Epithelial cell of prostate (primary cell): ENCODE results near the gene PCDH15.

Experiments
- DNase-seq: peaks from one replicate; pipeline ENCODE4 v3.0.0-alpha.2; 2011; ENCODE audit warnings: low read depth, low spot score
- H3K27ac ChIP-seq: fragments of 450-650 bp; 2 replicates; pipeline ENCODE4 v1.5.1; 2017; ENCODE audit warnings: mild to moderate bottlenecking

PCDH15 gene

DNA sequence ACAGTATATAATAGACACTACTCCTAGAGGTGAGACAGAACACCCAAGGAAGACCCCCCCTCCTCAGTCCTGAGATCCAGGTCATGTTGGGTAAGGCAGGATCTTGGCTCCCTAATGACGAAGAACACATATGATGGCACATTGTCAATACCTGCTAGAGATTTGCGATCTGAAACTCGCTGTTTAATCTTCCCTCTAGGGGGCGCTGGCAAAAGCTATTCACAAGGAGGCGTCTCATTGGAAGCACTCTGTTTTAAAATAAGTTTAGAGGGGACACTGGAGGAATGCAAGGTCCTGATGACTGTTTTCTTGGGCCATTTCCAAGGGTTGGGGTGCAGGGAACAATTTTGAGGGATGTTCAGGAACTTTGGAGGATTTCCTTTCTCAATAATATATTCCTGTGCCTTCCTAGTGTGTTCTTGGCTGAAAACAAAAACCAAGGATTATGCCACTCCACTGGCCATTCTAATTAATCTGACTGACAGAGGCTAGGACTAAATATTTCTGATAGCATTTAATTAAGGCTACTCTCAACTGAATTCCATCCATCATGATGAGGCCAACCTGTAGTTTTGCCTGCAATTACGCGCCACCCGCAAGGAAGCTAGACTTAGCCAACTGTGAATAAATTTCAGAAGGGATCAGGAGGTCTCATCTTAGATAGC, 1014.7 kb downstream of the PCDH15 start:
- DNase-seq, result no peak
- no peak overlapping the region for H3K27ac ChIP-seq

GRCh38 chr10:53771701-53772100, 1029.3 kb downstream of the PCDH15 start:
- DNase-seq, result no peak
- H3K27ac ChIP-seq, result no peak overlapping the region

DNA sequence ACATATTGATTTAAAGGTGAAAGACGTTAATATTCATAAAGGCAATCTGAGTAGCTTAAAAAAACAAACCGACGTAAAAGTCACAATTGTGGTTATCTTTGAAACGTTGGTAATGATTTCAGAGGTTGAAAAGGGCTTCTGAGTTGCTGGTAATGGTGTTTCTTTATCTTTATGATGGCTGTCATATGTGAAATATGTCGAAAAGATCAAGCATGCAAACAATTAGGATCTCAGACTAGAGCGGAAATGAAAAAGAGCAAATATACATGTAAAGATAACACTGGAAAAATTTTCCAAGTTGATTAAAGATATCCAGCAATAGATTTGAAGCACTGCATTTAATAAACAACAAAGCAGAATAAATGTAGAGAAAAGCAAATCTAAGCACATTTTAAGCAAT, 1030.1 kb downstream of the PCDH15 start:
- no peak for DNase-seq

DNA sequence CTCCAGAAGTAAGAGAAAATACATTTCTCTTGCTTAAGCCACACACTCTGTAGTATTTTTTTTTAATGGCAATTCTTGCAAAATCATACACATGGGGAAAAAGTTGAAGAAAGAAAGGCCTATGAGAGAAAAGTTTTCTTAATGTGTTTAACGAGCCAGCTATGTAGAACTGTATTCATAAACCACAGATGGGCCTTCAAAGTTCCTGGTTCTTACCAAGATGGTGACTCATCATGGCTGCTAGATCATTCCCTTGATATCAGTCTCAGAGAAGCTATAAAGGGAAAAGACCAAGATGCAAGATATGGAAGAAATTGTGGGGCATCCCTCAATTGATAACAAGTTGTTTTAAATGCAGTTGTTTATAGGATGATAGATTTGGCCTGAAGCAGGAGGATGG, 1035.7 kb downstream of the PCDH15 start:
- H3K27ac ChIP-seq, result no peak overlapping the region
- DNase-seq, result peak; percentile 39

More for the DNA sequence above, 1030.1 kb downstream of the PCDH15 start:
- H3K27ac ChIP-seq, result no peak overlapping the region

- DNase-seq, result no peak
- no peak overlapping the region for H3K27ac ChIP-seq
These were observed 1046.3 kb downstream of the PCDH15 start for GRCh38 chr10:53754596-53755250.
